ENCODE data around the gene CARD14. TPM values are rescaled to one million over a fixed set of nuclear protein-coding genes. Genes with fewer than 3 reads are reported as not detected.

The CARD14 gene
- total RNA-seq, 1 experiment from 2014 or later, result 0.09 TPM

GRCh38 chr17:80246726-80247125 lies 76.9 kb downstream of the CARD14 start:
- BruUV-seq (replicated peaks), result no TSS peak
- Histone ChIP-seq H3K27me3 (replicated peaks; ENCODE audit: insufficient read depth, low read depth, low read length, poor library complexity) (no peaks in the 10 kb centered on the region), H3K4me1 (ENCODE audit: insufficient read depth, low read length, poor library complexity, severe bottlenecking) (no peaks in the 10 kb centered on the region), H3K36me3 (ENCODE audit: insufficient read depth, low read length, poor library complexity, severe bottlenecking) (no peaks in the 10 kb centered on the region), H3K4me3 (ENCODE audit: low read depth, low read length, poor library complexity, severe bottlenecking) (no peak overlapping the region), H3K9me3 (ENCODE audit: low read depth, low read length, poor library complexity, severe bottlenecking) (no peaks in the 10 kb centered on the region), H3K27ac (ENCODE audit: low read depth, low read length, poor library complexity, severe bottlenecking) (no peak overlapping the region)
- ChIA-PET POLR2A (ENCODE audit: low non-redundant PET) (no interaction called here), CTCF (no interaction called here)
- DNase-seq (ENCODE audit: low spot score), result no peak
- intact Hi-C loops (cut with micrococcal nuclease; ENCODE audit: unreplicated experiment), result no loop called here
- TF ChIP-seq CTCF (conservative IDR thresholded peaks at IDR 0.05; ENCODE audit: low read depth, low read length) (no peak), EZH2 (IDR thresholded peaks at IDR 0.05; ENCODE audit: borderline replicate concordance, low read depth, low read length, poor library complexity, severe bottlenecking) (no peak)

- no peaks in the 10 kb centered on the region for H3K36me3 ChIP-seq (ENCODE audit: insufficient read depth, low read length, poor library complexity, severe bottlenecking)
- no peak overlapping the region for H3K27ac ChIP-seq (ENCODE audit: low read depth, low read length, poor library complexity, severe bottlenecking)
- no peaks in the 10 kb centered on the region for H3K9me3 ChIP-seq (ENCODE audit: low read depth, low read length, poor library complexity, severe bottlenecking)
- TF ChIP-seq CTCF (conservative IDR thresholded peaks at IDR 0.05; ENCODE audit: low read depth, low read length) (no peak), EZH2 (IDR thresholded peaks at IDR 0.05; ENCODE audit: borderline replicate concordance, low read depth, low read length, poor library complexity, severe bottlenecking) (no peak)
- CTCF ChIA-PET, result no interaction called here
- no peaks in the 10 kb centered on the region for H3K4me1 ChIP-seq (ENCODE audit: insufficient read depth, low read length, poor library complexity, severe bottlenecking)
- H3K27me3 ChIP-seq (replicated peaks; ENCODE audit: insufficient read depth, low read depth, low read length, poor library complexity), result no peaks in the 10 kb centered on the region
- POLR2A ChIA-PET (ENCODE audit: low non-redundant PET), result no interaction called here
- intact Hi-C loops (cut with micrococcal nuclease; ENCODE audit: unreplicated experiment), result no loop called here
- BruUV-seq (replicated peaks), result no TSS peak
- no peak overlapping the region for H3K4me3 ChIP-seq (ENCODE audit: low read depth, low read length, poor library complexity, severe bottlenecking)
- DNase-seq (ENCODE audit: low spot score), result no peak
Measured at GRCh38 chr17:80247561-80247960, 77.7 kb downstream of the CARD14 start.

- no TSS peak for BruUV-seq (replicated peaks)
- ChIA-PET CTCF (no interaction called here), POLR2A (ENCODE audit: low non-redundant PET) (no interaction called here)
- intact Hi-C loops (cut with micrococcal nuclease; ENCODE audit: unreplicated experiment), result no loop called here
- Histone ChIP-seq H3K36me3 (ENCODE audit: insufficient read depth, low read length, poor library complexity, severe bottlenecking) (no peaks in the 10 kb centered on the region), H3K9me3 (ENCODE audit: low read depth, low read length, poor library complexity, severe bottlenecking) (no peaks in the 10 kb centered on the region), H3K27me3 (replicated peaks; ENCODE audit: insufficient read depth, low read depth, low read length, poor library complexity) (no peaks in the 10 kb centered on the region), H3K27ac (ENCODE audit: low read depth, low read length, poor library complexity, severe bottlenecking) (no peak overlapping the region), H3K4me3 (ENCODE audit: low read depth, low read length, poor library complexity, severe bottlenecking) (no peak overlapping the region), H3K4me1 (ENCODE audit: insufficient read depth, low read length, poor library complexity, severe bottlenecking) (no peaks in the 10 kb centered on the region)
- no peak for TF ChIP-seq EZH2 (IDR thresholded peaks at IDR 0.05; ENCODE audit: borderline replicate concordance, low read depth, low read length, poor library complexity, severe bottlenecking)
- TF ChIP-seq CTCF (conservative IDR thresholded peaks at IDR 0.05; ENCODE audit: low read depth, low read length), result no peak
- DNase-seq (ENCODE audit: low spot score), result no peak
Measured at GRCh38 chr17:80248001-80248893, 78.4 kb downstream of the CARD14 start.
